ENCODE results near the gene KCTD4.
"Not testable (repeated sequence)": the region's sequence is repeated elsewhere in the genome, so short reads cannot be mapped to it uniquely, and the experiment has no call there.

GRCh38 chr13:45189077-45189476 is 11.8 kb downstream of the KCTD4 start:
- TF ChIP-seq CTCF, POLR2A (IDR thresholded peaks at IDR 0.05): not testable (repeated sequence)

Data from heart left ventricle (tissue), 13 donors.